Measurements from ENCODE around the gene VPS37C.
"Not testable (repeated sequence)": the region's sequence is repeated elsewhere in the genome, so short reads cannot be mapped to it uniquely, and the experiment has no call there.

The VPS37C gene

GRCh38 chr11:61110255-61111049, 50.8 kb downstream of the VPS37C start:
- no peaks in the 10 kb centered on the region for H3K9me3 ChIP-seq (ENCODE audit: insufficient read depth, low read depth, low read length)
- H3K4me1 ChIP-seq (ENCODE audit: insufficient read depth, low read length), result no peaks in the 10 kb centered on the region
- no peaks in the 10 kb centered on the region for H3K36me3 ChIP-seq (ENCODE audit: insufficient read depth, low read depth, low read length)
- no peak overlapping the region for H3K9ac ChIP-seq (ENCODE audit: low read depth, low read length)
- H3K27me3 ChIP-seq (ENCODE audit: insufficient read depth, low read length), result no peaks in the 10 kb centered on the region
- H3K4me3 ChIP-seq (ENCODE audit: low read length), result no peak overlapping the region
- no peak overlapping the region for H3K27ac ChIP-seq (ENCODE audit: low read length)

GRCh38 chr11:61109671-61110070, 51.6 kb downstream of the VPS37C start:
- Histone ChIP-seq H3K27me3 (ENCODE audit: insufficient read depth, low read length) (no peaks in the 10 kb centered on the region), H3K4me3 (ENCODE audit: low read length) (no peak overlapping the region), H3K9ac (ENCODE audit: low read depth, low read length) (no peak overlapping the region), H3K36me3 (ENCODE audit: insufficient read depth, low read depth, low read length) (no peaks in the 10 kb centered on the region), H3K27ac (ENCODE audit: low read length) (no peak overlapping the region), H3K4me1 (ENCODE audit: insufficient read depth, low read length) (no peaks in the 10 kb centered on the region), H3K9me3 (ENCODE audit: insufficient read depth, low read depth, low read length) (no peaks in the 10 kb centered on the region)

- H3K36me3 ChIP-seq (ENCODE audit: insufficient read depth, low read depth, low read length), result no peaks in the 10 kb centered on the region
- no peaks in the 10 kb centered on the region for H3K4me1 ChIP-seq (ENCODE audit: insufficient read depth, low read length)
- no peak overlapping the region for H3K27ac ChIP-seq (ENCODE audit: low read length)
- H3K9ac ChIP-seq (ENCODE audit: low read depth, low read length), result no peak overlapping the region
- H3K9me3 ChIP-seq (ENCODE audit: insufficient read depth, low read depth, low read length), result no peaks in the 10 kb centered on the region
- H3K27me3 ChIP-seq (ENCODE audit: insufficient read depth, low read length), result no peaks in the 10 kb centered on the region
- H3K4me3 ChIP-seq (ENCODE audit: low read length), result no peak overlapping the region
Measured at GRCh38 chr11:61108847-61109585, 52.2 kb downstream of the VPS37C start.

GRCh38 chr11:61107888-61108287, 53.3 kb downstream of the VPS37C start:
- H3K36me3 ChIP-seq (ENCODE audit: insufficient read depth, low read depth, low read length), result no peaks in the 10 kb centered on the region
- no peak overlapping the region for H3K9ac ChIP-seq (ENCODE audit: low read depth, low read length)
- H3K27ac ChIP-seq (ENCODE audit: low read length), result no peak overlapping the region
- no peaks in the 10 kb centered on the region for H3K27me3 ChIP-seq (ENCODE audit: insufficient read depth, low read length)
- no peak overlapping the region for H3K4me3 ChIP-seq (ENCODE audit: low read length)
- H3K9me3 ChIP-seq (ENCODE audit: insufficient read depth, low read depth, low read length), result no peaks in the 10 kb centered on the region
- no peaks in the 10 kb centered on the region for H3K4me1 ChIP-seq (ENCODE audit: insufficient read depth, low read length)

- no peak overlapping the region for H3K9ac ChIP-seq (ENCODE audit: low read depth, low read length)
- no peak overlapping the region for H3K4me3 ChIP-seq (ENCODE audit: low read length)
- no peaks in the 10 kb centered on the region for H3K36me3 ChIP-seq (ENCODE audit: insufficient read depth, low read depth, low read length)
- no peaks in the 10 kb centered on the region for H3K27me3 ChIP-seq (ENCODE audit: insufficient read depth, low read length)
- no peak overlapping the region for H3K27ac ChIP-seq (ENCODE audit: low read length)
- H3K4me1 ChIP-seq (ENCODE audit: insufficient read depth, low read length), result no peaks in the 10 kb centered on the region
- H3K9me3 ChIP-seq (ENCODE audit: insufficient read depth, low read depth, low read length), result no peaks in the 10 kb centered on the region
Measured at GRCh38 chr11:61106894-61107470, 54.2 kb downstream of the VPS37C start.

- H3K4me3 ChIP-seq (ENCODE audit: low read length), result no peak overlapping the region
- H3K9ac ChIP-seq (ENCODE audit: low read depth, low read length), result no peak overlapping the region
- peaks cover 4% of the 10 kb centered on the region; the same call in 1 of the 2 replicates for H3K9me3 ChIP-seq (ENCODE audit: insufficient read depth, low read depth, low read length)
- no peaks in the 10 kb centered on the region for H3K27me3 ChIP-seq (ENCODE audit: insufficient read depth, low read length)
- no peak overlapping the region for H3K27ac ChIP-seq (ENCODE audit: low read length)
- no peaks in the 10 kb centered on the region for H3K4me1 ChIP-seq (ENCODE audit: insufficient read depth, low read length)
- H3K36me3 ChIP-seq (ENCODE audit: insufficient read depth, low read depth, low read length), result no peaks in the 10 kb centered on the region
Measured at GRCh38 chr11:61106296-61106695, 54.9 kb downstream of the VPS37C start.

- H3K27me3 ChIP-seq (ENCODE audit: insufficient read depth, low read length), result no peaks in the 10 kb centered on the region
- no peak overlapping the region for H3K9ac ChIP-seq (ENCODE audit: low read depth, low read length)
- no peak overlapping the region for H3K27ac ChIP-seq (ENCODE audit: low read length)
- H3K4me1 ChIP-seq (ENCODE audit: insufficient read depth, low read length), result no peaks in the 10 kb centered on the region
- no peak overlapping the region for H3K4me3 ChIP-seq (ENCODE audit: low read length)
- peaks cover 5% of the 10 kb centered on the region; the same call in 1 of the 2 replicates for H3K9me3 ChIP-seq (ENCODE audit: insufficient read depth, low read depth, low read length)
- no peaks in the 10 kb centered on the region for H3K36me3 ChIP-seq (ENCODE audit: insufficient read depth, low read depth, low read length)
Measured at GRCh38 chr11:61104963-61105362, 56.3 kb downstream of the VPS37C start.

- Histone ChIP-seq H3K4me3 (ENCODE audit: low read length) (no peak overlapping the region), H3K27ac (ENCODE audit: low read length) (no peak overlapping the region), H3K9me3 (ENCODE audit: insufficient read depth, low read depth, low read length) (peaks cover 13% of the 10 kb centered on the region), H3K9ac (ENCODE audit: low read depth, low read length) (no peak overlapping the region), H3K4me1 (ENCODE audit: insufficient read depth, low read length) (no peaks in the 10 kb centered on the region), H3K27me3 (ENCODE audit: insufficient read depth, low read length) (no peaks in the 10 kb centered on the region), H3K36me3 (ENCODE audit: insufficient read depth, low read depth, low read length) (no peaks in the 10 kb centered on the region)
Measured at GRCh38 chr11:61103851-61104423, 57.3 kb downstream of the VPS37C start.

GRCh38 chr11:61102667-61103571, 58.3 kb downstream of the VPS37C start:
- H3K36me3 ChIP-seq (ENCODE audit: insufficient read depth, low read depth, low read length), result no peaks in the 10 kb centered on the region
- H3K27me3 ChIP-seq (ENCODE audit: insufficient read depth, low read length), result no peaks in the 10 kb centered on the region
- H3K4me3 ChIP-seq (ENCODE audit: low read length), result no peak overlapping the region
- H3K9ac ChIP-seq (ENCODE audit: low read depth, low read length), result no peak overlapping the region
- H3K27ac ChIP-seq (ENCODE audit: low read length), result no peak overlapping the region
- H3K4me1 ChIP-seq (ENCODE audit: insufficient read depth, low read length), result no peaks in the 10 kb centered on the region
- H3K9me3 ChIP-seq (ENCODE audit: insufficient read depth, low read depth, low read length), result peaks cover 13% of the 10 kb centered on the region

GRCh38 chr11:61098778-61099177, 62.4 kb downstream of the VPS37C start:
- H3K27ac ChIP-seq (ENCODE audit: low read length), result no peak overlapping the region
- no peaks in the 10 kb centered on the region for H3K4me1 ChIP-seq (ENCODE audit: insufficient read depth, low read length)
- no peak overlapping the region for H3K4me3 ChIP-seq (ENCODE audit: low read length)
- no peak overlapping the region for H3K9ac ChIP-seq (ENCODE audit: low read depth, low read length)
- no peaks in the 10 kb centered on the region for H3K36me3 ChIP-seq (ENCODE audit: insufficient read depth, low read depth, low read length)
- H3K9me3 ChIP-seq (ENCODE audit: insufficient read depth, low read depth, low read length), result peaks cover 13% of the 10 kb centered on the region
- no peaks in the 10 kb centered on the region for H3K27me3 ChIP-seq (ENCODE audit: insufficient read depth, low read length)

GRCh38 chr11:61098261-61098660, 63.0 kb downstream of the VPS37C start:
- not testable (repeated sequence) for H3K4me3 ChIP-seq (ENCODE audit: low read length); H3K36me3 ChIP-seq (ENCODE audit: insufficient read depth, low read depth, low read length); H3K9ac ChIP-seq (ENCODE audit: low read depth, low read length); H3K27ac ChIP-seq (ENCODE audit: low read length); H3K4me1 ChIP-seq (ENCODE audit: insufficient read depth, low read length); H3K27me3 ChIP-seq (ENCODE audit: insufficient read depth, low read length)
- peaks cover 13% of the 10 kb centered on the region for H3K9me3 ChIP-seq (ENCODE audit: insufficient read depth, low read depth, low read length)
